Suppressor macrophage (primary cell): ENCODE data around the gene APOD.
A peak's percentile ranks its signal among the peaks of the same experiment; 100 is the strongest.

ENCODE experiments used
- DNase-seq, 4 experiments: peaks; one replicate each; pipeline ENCODE4 v3.0.0-alpha.2; 2020 to 2022

The APOD gene

GRCh38 chr3:195551381-195551978, 32.3 kb downstream of the APOD start:
- DNase-seq: no peak

GRCh38 chr3:195550723-195551122, 33.0 kb downstream of the APOD start:
- no peak for DNase-seq

GRCh38 chr3:195549931-195550519, 33.7 kb downstream of the APOD start:
- peak in 3 of 4 experiments; percentile 16 to 40 (median 33) for DNase-seq

GRCh38 chr3:195548987-195549386, 34.8 kb downstream of the APOD start:
- DNase-seq: peak in 1 of 4 experiments; percentile 40

- DNase-seq: no peak
Measured at GRCh38 chr3:195548501-195548900, 35.2 kb downstream of the APOD start.

GRCh38 chr3:195548006-195548405, 35.7 kb downstream of the APOD start:
- DNase-seq: no peak

GRCh38 chr3:195546130-195546560, 37.6 kb downstream of the APOD start:
- peak; percentile 36 to 63 (median 58) for DNase-seq

GRCh38 chr3:195544634-195545033, 39.1 kb downstream of the APOD start:
- no peak for DNase-seq

GRCh38 chr3:195544230-195544536, 39.6 kb downstream of the APOD start:
- no peak for DNase-seq

GRCh38 chr3:195543500-195544229, 40.1 kb downstream of the APOD start:
- DNase-seq: no peak

- DNase-seq: peak; percentile 95 to 100 (median 97)
Measured at GRCh38 chr3:195542698-195543499, 40.8 kb downstream of the APOD start, which contains the start of gene PPP1R2. PPP1R2 (minus strand) TSS chr3:195543325; CDS start chr3:195543025, 300 bp downstream.

- DNase-seq: peak; percentile 43 to 66 (median 58)
Measured at GRCh38 chr3:195542316-195542697, 41.4 kb downstream of the APOD start.

- DNase-seq: no peak
Measured at GRCh38 chr3:195540511-195540910, 43.2 kb downstream of the APOD start.

GRCh38 chr3:195540027-195540426, 43.7 kb downstream of the APOD start:
- DNase-seq: no peak

GRCh38 chr3:195539479-195539878, 44.3 kb downstream of the APOD start:
- no peak for DNase-seq

- DNase-seq: no peak
Measured at GRCh38 chr3:195537995-195538394, 45.7 kb downstream of the APOD start.

GRCh38 chr3:195535293-195535692, 48.4 kb downstream of the APOD start:
- DNase-seq: no peak

GRCh38 chr3:195532834-195533233, 50.9 kb downstream of the APOD start:
- no peak for DNase-seq

- DNase-seq: no peak
Measured at GRCh38 chr3:195532345-195532744, 51.4 kb downstream of the APOD start.

- no peak for DNase-seq
Measured at GRCh38 chr3:195531683-195532082, 52.1 kb downstream of the APOD start.

GRCh38 chr3:195526492-195526891, 57.2 kb downstream of the APOD start:
- no peak for DNase-seq

- DNase-seq: no peak
Measured at GRCh38 chr3:195524171-195524896, 59.4 kb downstream of the APOD start.
